ENCODE measurements around the gene CPNE7.
A peak's percentile ranks its signal among the peaks of the same experiment; 100 is the strongest.

The CPNE7 gene

DNA sequence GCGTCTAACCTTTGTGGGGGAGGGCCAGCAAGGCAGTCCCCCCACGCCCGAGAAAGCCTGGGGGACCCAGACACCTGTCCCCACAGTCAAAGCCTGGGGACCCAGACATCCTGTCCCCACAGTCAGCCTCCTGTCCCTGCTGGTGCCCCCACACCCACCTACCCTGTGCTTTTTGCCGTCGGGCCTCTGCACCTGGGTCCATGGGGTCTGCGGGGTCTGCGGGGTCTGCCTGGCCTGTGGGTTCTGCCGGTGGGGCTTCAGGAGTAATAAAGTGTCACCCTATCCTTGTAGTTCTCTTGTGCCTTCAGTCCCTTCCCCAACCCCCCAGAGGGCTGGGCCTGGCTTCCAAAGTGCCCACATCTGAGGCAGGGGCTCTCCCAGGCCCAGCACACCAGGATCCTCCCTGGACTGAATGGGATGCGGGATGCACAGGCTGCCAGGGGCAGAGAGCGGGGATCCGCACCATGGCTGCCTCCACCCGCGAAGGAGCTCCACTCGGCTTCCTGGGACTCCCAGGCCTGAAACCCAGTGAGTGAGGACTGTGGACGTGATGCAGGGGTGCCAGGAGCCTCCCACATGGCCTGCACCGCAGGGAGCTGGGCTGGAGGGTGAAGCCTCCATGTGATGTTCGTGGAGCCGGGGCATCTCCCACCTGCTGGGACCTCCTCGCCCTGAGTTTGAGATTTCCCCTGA is 21.5 kb downstream of the CPNE7 start:
- POLR2A ChIA-PET, result no interaction called here
- no peak for TF ChIP-seq ZNF654 (tag by site-specific recombination; IDR thresholded peaks at IDR 0.05; ENCODE audit: low read depth)
- no peak for TF ChIP-seq ZNF510 (tag by site-specific recombination; IDR thresholded peaks at IDR 0.05; ENCODE audit: insufficient replicate concordance)
- no peak for TF ChIP-seq ZBTB26 (tag by site-specific recombination; optimal IDR thresholded peaks at IDR 0.05)
- TF ChIP-seq ZBTB48 (tag by site-specific recombination; IDR thresholded peaks at IDR 0.05), result no peak
- TF ChIP-seq GLIS2 (tag by site-specific recombination; IDR thresholded peaks at IDR 0.05), result peak; percentile 18; the same call in 1 of the 2 replicates
- TF ChIP-seq, protein P1, sequence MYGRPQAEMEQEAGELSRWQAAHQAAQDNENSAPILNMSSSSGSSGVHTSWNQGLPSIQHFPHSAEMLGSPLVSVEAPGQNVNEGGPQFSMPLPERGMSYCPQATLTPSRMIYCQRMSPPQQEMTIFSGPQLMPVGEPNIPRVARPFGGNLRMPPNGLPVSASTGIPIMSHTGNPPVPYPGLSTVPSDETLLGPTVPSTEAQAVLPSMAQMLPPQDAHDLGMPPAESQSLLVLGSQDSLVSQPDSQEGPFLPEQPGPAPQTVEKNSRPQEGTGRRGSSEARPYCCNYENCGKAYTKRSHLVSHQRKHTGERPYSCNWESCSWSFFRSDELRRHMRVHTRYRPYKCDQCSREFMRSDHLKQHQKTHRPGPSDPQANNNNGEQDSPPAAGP (tag by site-specific recombination; IDR thresholded peaks at IDR 0.05), result no peak
- 0 out of 2 replicates have a peak, but pooled peaks have one; percentile 9 for TF ChIP-seq GLIS1 (tag by site-specific recombination; IDR thresholded peaks at IDR 0.05)
- H3K27ac ChIP-seq (ENCODE audit: extremely low read depth, low read depth, low read length), result no peak overlapping the region
- H3K36me3 ChIP-seq (ENCODE audit: control insufficient read depth in 2 of 2, insufficient read depth in 1 of 2, low read length in 2 of 2), result no peaks in the 10 kb centered on the region
- H3K9me3 ChIP-seq (ENCODE audit: control insufficient read depth, insufficient read depth, low read depth, low read length), result no peaks in the 10 kb centered on the region
- no peak overlapping the region for H3K4me3 ChIP-seq (ENCODE audit: low read depth, low read length)
- H3K4me1 ChIP-seq (ENCODE audit: control insufficient read depth, insufficient read depth, low read length), result no peaks in the 10 kb centered on the region
- CTCF ChIA-PET, result no interaction called here

GRCh38 chr16:89598199-89598598 is 22.6 kb downstream of the CPNE7 start:
- Histone ChIP-seq H3K27ac (ENCODE audit: extremely low read depth, low read depth, low read length) (no peak overlapping the region), H3K36me3 (ENCODE audit: control insufficient read depth in 2 of 2, insufficient read depth in 1 of 2, low read length in 2 of 2) (no peaks in the 10 kb centered on the region), H3K4me3 (ENCODE audit: low read depth, low read length) (no peak overlapping the region), H3K9me3 (ENCODE audit: control insufficient read depth, insufficient read depth, low read depth, low read length) (no peaks in the 10 kb centered on the region), H3K4me1 (ENCODE audit: control insufficient read depth, insufficient read depth, low read length) (no peaks in the 10 kb centered on the region)
- TF ChIP-seq ZNF214 (tag by site-specific recombination; IDR thresholded peaks at IDR 0.05; ENCODE audit: borderline replicate concordance), result no peak
- no peak for TF ChIP-seq ZNF133 (tag by site-specific recombination; IDR thresholded peaks at IDR 0.05)
- no peak for TF ChIP-seq KLF1 (tag by site-specific recombination; IDR thresholded peaks at IDR 0.05)
- no peak for TF ChIP-seq ZNF701 (tag by site-specific recombination; IDR thresholded peaks at IDR 0.05)
- TF ChIP-seq ZNF341 (tag by site-specific recombination; IDR thresholded peaks at IDR 0.05; ENCODE audit: low read depth), result no peak
- no peak for TF ChIP-seq ZNF274 (IDR thresholded peaks at IDR 0.05; ENCODE audit: low read length)
- TF ChIP-seq ZNF274 (tag by site-specific recombination; IDR thresholded peaks at IDR 0.05; ENCODE audit: borderline replicate concordance), result no peak
- no peak for TF ChIP-seq SALL2 (tag by site-specific recombination; IDR thresholded peaks at IDR 0.05; ENCODE audit: borderline replicate concordance)
- TF ChIP-seq ZNF394 (tag by site-specific recombination; IDR thresholded peaks at IDR 0.05; ENCODE audit: borderline replicate concordance), result no peak
- TF ChIP-seq ZNF530 (tag by site-specific recombination; IDR thresholded peaks at IDR 0.05; ENCODE audit: low read depth), result no peak
- no peak for TF ChIP-seq ZFP37 (tag by site-specific recombination; IDR thresholded peaks at IDR 0.05)
- TF ChIP-seq ZNF600 (tag by site-specific recombination; IDR thresholded peaks at IDR 0.05), result no peak
- TF ChIP-seq ZNF221 (tag by site-specific recombination; IDR thresholded peaks at IDR 0.05; ENCODE audit: borderline replicate concordance), result no peak
- TF ChIP-seq ZNF624 (tag by site-specific recombination; IDR thresholded peaks at IDR 0.05), result no peak
- no peak for TF ChIP-seq ZNF837 (tag by site-specific recombination; IDR thresholded peaks at IDR 0.05)
- no peak for TF ChIP-seq REPIN1 (tag by site-specific recombination; IDR thresholded peaks at IDR 0.05; ENCODE audit: low read depth)
- TF ChIP-seq KLF10 (tag by site-specific recombination; IDR thresholded peaks at IDR 0.05), result no peak
- TF ChIP-seq TCF7L2 (IDR thresholded peaks at IDR 0.05; ENCODE audit: borderline replicate concordance, low read depth, low read length), result no peak
- TF ChIP-seq ZNF596 (tag by site-specific recombination; IDR thresholded peaks at IDR 0.05), result no peak
- TF ChIP-seq ZNF121 (tag by site-specific recombination; IDR thresholded peaks at IDR 0.05), result no peak
- no peak for TF ChIP-seq ZNF37A (tag by site-specific recombination; IDR thresholded peaks at IDR 0.05)
- ChIA-PET CTCF (no interaction called here), POLR2A (no interaction called here)

Measured in HEK293 (cell line).